ENCODE results near the gene TNC. TPM values are rescaled to one million over a fixed set of nuclear protein-coding genes. Genes with fewer than 3 reads are reported as not detected.

TNC gene
- total RNA-seq, 2 donors from 2014 or later = 7.4 to 16.9 TPM

DNA sequence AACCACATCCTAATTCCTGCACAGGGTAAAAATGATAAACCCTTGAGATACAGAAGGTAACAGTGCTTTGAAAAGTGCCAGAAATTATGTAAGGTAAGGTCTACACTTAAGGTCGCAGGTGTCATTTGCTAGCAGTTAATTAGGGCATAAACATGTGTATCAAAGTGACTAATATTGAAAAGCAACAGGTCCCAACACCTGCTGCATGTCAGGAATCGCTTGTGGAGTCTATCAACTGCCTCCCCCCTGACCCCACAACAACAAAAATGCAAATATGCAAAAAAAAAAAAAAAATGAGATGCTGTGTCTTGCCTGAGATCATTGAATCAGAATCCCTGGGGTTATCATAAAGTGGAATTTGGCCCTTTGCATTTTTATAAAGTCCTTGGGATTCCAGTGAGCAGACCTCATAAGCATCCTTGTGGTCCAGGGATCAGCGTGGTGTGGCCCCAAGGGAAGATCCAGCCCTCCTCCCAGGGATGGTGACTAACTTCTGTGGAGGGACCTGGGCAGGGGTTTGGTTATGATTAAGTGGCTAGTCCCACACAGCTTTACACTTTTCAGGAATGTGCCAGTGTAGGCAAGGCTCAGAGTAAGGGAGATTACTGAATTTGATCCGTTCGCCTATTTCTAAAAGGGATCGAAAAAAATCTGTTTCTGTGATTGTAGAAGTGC is 95.1 kb downstream of the TNC start:
- Histone ChIP-seq H3K27ac (no peak overlapping the region), H3K27me3 (no peaks in the 10 kb centered on the region), H3K4me1 (no peaks in the 10 kb centered on the region), H3K36me3 (no peaks in the 10 kb centered on the region), H3K9me3 (no peaks in the 10 kb centered on the region), H3K4me3 (no peak overlapping the region)
- TF ChIP-seq, protein P1, sequence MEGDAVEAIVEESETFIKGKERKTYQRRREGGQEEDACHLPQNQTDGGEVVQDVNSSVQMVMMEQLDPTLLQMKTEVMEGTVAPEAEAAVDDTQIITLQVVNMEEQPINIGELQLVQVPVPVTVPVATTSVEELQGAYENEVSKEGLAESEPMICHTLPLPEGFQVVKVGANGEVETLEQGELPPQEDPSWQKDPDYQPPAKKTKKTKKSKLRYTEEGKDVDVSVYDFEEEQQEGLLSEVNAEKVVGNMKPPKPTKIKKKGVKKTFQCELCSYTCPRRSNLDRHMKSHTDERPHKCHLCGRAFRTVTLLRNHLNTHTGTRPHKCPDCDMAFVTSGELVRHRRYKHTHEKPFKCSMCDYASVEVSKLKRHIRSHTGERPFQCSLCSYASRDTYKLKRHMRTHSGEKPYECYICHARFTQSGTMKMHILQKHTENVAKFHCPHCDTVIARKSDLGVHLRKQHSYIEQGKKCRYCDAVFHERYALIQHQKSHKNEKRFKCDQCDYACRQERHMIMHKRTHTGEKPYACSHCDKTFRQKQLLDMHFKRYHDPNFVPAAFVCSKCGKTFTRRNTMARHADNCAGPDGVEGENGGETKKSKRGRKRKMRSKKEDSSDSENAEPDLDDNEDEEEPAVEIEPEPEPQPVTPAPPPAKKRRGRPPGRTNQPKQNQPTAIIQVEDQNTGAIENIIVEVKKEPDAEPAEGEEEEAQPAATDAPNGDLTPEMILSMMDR (IDR thresholded peaks at IDR 0.05) = no peak
- no peak for DNase-seq (ENCODE audit: low spot score)

DNA sequence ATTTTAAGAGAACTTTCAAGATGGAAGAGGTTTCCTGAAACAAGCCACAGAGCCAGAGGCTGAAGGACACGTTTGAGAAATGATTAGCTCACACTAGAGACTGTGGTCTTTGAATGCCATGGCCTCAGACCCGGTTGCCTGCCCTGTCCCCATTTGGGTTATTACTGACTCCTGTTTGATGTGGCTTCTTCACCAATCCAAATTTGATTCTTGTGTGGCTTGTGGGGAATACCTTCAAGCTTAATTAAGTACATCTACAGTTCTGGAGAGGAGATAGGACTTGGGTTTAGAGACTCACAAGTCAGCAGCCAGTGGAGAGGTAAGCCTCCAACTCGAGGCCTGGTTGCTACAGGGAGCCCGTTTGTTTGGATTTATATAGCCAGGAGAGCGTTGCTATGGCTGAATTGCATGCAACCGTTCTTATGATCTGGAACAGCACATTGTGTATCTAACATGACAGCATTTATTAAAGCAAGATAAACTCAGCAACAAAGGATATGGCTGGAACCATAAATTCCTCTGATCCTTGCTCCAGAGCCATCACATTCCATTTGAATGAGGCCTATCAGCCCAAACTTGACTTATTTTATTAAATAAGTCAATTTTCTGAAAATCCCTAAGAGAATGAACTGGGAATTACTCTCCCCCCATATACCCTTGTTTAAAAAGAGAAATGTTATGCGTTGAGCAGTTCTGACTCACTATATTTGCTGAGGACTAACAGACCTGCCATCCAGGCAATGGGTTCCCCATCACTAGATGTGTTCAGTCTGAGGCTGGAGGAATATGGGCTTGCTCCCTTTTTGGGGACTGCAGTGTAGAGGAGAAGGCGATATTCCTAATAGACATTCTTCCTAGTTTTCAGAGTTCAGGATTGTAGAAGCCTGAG is 99.2 kb downstream of the TNC start:
- no peaks in the 10 kb centered on the region for H3K27me3 ChIP-seq
- DNase-seq (ENCODE audit: low spot score) = no peak
- no peaks in the 10 kb centered on the region for H3K4me1 ChIP-seq
- TF ChIP-seq, protein P1 (IDR thresholded peaks at IDR 0.05) = no peak
- no peak overlapping the region for H3K27ac ChIP-seq
- no peaks in the 10 kb centered on the region for H3K36me3 ChIP-seq
- no peak overlapping the region for H3K4me3 ChIP-seq
- no peaks in the 10 kb centered on the region for H3K9me3 ChIP-seq

DNA sequence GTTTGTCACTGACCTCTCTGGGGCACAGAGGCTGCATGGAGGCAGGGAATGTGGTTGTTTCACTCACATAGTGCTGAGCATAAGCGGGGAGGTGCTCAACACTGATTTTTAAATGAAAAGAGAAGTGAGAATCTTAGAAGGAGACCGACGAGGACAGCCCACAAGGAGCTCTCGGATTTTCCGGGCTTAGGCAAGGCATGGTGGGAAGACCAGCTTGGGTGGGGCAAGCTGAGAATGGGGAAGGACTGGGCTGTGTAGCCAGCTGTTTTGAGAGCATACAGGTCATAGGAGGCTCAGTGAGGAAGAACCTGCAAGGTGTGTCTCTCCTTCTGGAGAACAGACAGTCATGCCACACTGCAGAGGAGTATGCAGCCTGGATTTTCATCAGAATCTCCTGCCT is 101.6 kb downstream of the TNC start:
- no peak overlapping the region for H3K27ac ChIP-seq

GRCh38 chr9:115015018-115015635 is 102.8 kb downstream of the TNC start:
- Histone ChIP-seq H3K9me3 (no peaks in the 10 kb centered on the region), H3K4me3 (no peak overlapping the region), H3K4me1 (no peaks in the 10 kb centered on the region), H3K27ac (no peak overlapping the region), H3K27me3 (no peaks in the 10 kb centered on the region), H3K36me3 (no peaks in the 10 kb centered on the region)
- TF ChIP-seq, protein P1 (IDR thresholded peaks at IDR 0.05) = peak in 1 of 2 donors; percentile 65
- DNase-seq (ENCODE audit: low spot score) = no peak

More for the DNA sequence above, 101.6 kb downstream of the TNC start:
- TF ChIP-seq, protein P1 (IDR thresholded peaks at IDR 0.05) = no peak
- no peak for DNase-seq (ENCODE audit: low spot score)
- Histone ChIP-seq H3K36me3 (no peaks in the 10 kb centered on the region), H3K4me1 (no peaks in the 10 kb centered on the region), H3K4me3 (no peak overlapping the region), H3K9me3 (no peaks in the 10 kb centered on the region), H3K27me3 (no peaks in the 10 kb centered on the region)

DNA sequence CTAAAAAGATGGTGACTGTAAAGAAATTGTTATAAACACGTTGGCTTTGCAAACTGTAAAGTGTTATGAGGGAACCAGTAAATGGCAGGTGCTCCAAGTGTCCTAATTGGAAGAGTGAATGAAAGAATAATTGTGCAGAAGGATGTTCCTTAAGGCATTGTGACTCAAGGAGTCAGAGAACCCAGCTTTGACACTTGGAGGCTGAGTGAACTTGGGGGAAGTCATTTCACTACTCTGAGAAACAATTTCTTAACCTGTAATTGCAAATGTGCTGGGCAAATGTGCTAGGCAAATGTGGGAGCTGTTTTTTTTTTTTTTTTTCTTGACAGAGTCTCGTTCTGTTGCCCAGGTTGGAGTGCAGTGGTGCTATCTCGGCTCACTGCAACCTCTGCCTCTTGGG is 103.5 kb downstream of the TNC start:
- H3K4me1 ChIP-seq = no peaks in the 10 kb centered on the region
- no peak for DNase-seq (ENCODE audit: low spot score)
- H3K27me3 ChIP-seq = no peaks in the 10 kb centered on the region

More for the DNA sequence above, 103.5 kb downstream of the TNC start:
- Histone ChIP-seq H3K36me3 (no peaks in the 10 kb centered on the region), H3K9me3 (no peaks in the 10 kb centered on the region), H3K27ac (no peak overlapping the region), H3K4me3 (no peak overlapping the region)
- TF ChIP-seq, protein P1 (IDR thresholded peaks at IDR 0.05) = no peak

Measured in right atrium auricular region (tissue), 2 donors.